IPS-11a (cell line): ENCODE data around the gene BLNK.

Experiments used
- H3K4me3 ChIP-seq: one replicate; pipeline ENCODE4 v1.5.1; 2013; ENCODE audit warnings: low read depth, low read length, control low read depth

Gene BLNK

DNA sequence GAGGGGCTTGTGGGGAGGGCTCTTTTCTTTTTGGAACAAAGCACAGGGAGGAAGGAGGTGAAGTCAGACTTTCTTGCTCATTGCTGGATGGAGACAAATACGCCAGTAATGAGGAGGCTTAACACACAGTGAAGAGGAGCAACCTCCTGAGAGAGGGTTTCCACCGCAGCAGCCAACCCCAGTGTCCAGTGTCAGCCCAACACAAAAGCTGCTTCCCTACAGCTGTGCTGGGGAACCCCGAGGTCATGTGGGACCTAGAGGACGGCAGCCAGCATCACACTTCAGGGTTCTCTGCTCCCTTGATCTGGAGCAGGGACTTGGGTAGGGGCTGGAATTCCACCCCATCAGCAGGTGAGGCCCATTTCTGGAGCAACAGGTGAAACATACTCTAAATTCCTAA, 7.7 kb downstream of the BLNK start:
- H3K4me3 ChIP-seq, result no peak overlapping the region

DNA sequence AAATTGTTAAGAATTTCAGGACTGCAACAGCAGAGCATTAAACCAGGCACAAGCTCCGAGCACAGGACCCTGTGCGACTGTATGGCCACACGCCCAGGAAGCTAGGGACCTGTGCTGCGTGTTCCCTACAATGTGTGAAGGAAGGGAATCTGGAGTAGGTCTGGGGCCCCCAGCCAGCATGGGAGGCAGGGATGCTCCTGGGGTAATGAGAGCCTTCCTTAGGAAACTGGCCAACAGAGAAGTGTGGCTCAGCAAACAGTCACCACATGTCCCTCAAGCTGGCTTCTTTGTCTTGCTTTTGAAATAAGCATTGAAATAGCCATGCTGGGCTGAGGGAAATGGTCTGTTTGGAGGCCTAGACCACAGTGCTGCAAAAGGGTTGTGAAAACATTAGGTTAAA, 8.2 kb downstream of the BLNK start:
- H3K4me3 ChIP-seq, result no peak overlapping the region

GRCh38 chr10:96261930-96262329, 9.4 kb downstream of the BLNK start:
- H3K4me3 ChIP-seq, result no peak overlapping the region

DNA sequence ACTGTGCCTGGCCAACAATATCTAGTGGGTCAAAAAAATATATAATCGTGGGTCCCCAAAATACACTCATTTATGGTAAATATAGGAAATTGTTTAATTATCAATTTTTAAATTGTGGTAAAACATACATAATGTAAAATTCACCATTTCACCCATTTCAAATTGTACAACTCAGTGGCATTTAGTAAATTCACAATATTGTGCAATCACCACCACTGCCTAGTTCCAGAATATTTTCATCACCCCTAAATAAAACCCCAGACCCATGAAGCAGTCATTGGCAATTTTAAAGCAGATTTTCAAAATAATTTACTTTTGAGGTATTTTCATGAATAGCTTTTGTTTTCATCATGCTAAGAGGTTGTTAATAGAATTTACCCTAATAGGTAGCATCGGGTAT, 10.2 kb downstream of the BLNK start:
- H3K4me3 ChIP-seq, result no peak overlapping the region

DNA sequence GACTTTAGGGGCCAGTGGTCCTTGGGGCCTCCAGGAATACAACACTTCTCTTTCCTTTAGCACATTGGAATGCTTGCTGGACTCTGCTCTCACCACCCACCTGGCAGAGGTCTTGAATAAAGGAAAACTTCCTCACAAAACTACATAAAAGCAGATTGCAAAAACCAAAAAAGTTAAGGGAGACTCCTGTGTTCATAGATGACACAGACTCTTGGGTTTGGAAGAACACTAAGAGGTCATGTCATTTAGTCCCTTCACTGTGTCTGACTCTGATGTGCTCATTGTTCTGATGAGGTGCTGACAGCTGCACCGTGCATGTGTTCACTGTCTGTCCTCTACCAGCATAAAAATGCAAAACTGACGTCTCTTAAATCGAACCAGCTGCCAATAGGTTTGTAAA, 11.4 kb downstream of the BLNK start:
- no peak overlapping the region for H3K4me3 ChIP-seq

DNA sequence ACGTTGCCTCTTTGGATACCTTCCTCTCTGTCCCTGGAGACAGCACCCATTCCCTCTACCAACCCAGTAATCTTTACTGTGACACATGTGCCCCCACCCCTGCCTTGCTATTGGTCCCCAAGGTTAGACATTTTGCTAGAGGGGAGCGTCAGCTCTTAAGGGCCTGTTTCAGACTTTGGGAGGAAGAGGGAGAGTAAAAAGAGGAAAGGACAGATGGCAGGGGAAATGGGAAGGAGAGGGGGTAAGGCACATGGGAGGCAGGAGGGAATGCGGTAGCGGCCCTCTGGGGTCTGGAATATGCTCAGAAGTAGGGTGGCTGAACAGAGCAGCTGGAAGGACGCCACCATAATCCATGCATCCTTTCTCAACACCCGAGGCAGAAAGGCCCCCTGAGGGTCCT, 12.2 kb downstream of the BLNK start:
- H3K4me3 ChIP-seq, result no peak overlapping the region

- H3K4me3 ChIP-seq, result no peak overlapping the region
Observed at GRCh38 chr10:96257944-96258343, 13.4 kb downstream of the BLNK start.

DNA sequence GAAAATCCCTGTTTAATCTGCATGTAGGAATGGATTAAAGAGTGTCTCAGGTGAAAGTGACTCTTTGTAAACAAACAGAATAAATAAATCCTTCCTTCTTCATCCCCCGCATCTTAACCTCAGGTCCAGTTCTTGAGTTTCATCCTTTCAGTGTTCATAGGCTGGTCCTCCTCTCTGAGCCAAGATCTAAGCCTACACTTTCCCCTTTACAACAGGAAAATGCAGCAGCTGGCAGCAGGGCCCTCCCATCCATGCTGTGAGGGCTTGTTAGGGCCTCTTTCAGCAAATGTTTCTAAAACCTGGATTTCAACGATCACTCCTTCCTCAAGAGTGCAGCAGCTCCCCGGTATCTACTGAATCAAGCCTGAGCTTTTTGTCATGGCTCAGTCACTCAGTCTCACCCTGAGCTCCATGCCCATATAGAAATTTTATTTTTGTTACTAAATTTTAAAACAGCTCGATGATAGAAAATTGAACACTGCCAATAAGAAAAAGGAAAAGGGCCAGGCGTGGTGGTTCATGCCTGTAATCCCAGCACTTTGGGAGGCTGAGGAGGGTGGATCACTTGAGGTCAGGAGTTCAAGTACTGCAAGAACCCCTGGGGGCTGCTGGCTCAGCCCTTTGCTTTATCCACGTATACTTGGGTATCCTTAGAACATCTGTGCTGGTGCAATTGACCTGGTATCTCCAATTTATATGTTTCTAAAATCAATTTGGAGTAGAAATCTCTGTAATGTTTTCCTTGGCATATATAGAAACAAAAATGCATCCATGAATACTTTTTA, 15.6 kb downstream of the BLNK start:
- H3K4me3 ChIP-seq, result no peak overlapping the region

DNA sequence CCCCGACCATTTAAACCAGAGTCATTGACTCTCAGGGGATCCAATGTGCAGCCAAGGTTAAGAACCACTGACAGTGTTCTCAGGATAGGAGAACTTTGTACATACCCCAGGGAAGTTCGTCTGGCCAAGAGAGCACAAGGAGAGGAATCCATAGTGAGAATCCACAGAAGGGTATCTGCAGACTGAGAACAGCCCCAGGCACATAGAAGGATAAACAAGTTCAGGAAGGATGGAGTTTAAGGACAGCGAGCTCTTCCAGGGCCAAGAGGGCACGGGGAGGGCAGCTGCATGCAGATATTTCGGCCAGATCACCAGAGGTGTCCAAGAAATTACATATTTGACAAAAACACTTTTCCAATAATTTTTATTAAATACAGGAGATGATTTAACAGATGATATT, 16.4 kb downstream of the BLNK start:
- no peak overlapping the region for H3K4me3 ChIP-seq

DNA sequence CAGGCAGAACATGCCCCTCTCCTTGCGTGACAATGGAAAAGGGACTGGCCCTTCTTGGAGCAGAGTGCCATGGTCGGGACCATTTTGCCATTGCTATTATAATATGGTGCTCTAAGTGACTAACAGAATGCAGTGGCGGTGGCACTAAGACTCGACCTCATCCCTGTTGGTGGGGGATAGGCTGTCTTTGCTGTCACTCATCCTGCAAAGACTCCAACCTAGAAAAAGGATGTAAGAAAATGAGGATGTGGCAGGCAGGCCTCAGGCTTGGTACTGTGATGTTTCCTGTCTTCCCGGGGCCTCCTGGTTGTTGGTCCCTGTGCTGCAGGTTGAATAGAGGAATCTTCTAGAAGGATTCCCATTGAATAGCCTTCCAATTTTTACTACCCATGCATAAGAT, 18.6 kb downstream of the BLNK start:
- H3K4me3 ChIP-seq, result no peak overlapping the region

- no peak overlapping the region for H3K4me3 ChIP-seq
Observed at GRCh38 chr10:96250349-96250748, 21.0 kb downstream of the BLNK start.

- no peak overlapping the region for H3K4me3 ChIP-seq
Observed at GRCh38 chr10:96249264-96249663, 22.1 kb downstream of the BLNK start.

DNA sequence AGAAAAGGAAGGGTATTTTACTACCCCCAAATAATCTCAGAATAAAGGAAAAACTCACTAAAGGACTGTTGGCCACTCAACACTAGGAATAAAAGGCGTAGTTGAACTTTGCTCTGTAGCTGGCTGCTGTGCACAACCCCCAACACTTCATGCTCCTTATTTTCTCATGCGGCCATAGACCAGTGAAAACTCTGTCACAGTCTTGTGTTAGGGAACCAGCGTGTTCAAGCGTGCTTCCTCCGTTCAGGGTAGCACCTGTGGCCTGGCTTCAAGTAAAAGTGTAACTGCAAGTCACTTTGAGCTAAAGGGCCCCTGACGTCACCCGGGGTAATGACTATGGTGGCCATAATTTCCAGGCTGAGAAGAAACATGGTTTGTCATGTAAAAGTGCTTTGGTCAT, 27.0 kb downstream of the BLNK start:
- no peak overlapping the region for H3K4me3 ChIP-seq

DNA sequence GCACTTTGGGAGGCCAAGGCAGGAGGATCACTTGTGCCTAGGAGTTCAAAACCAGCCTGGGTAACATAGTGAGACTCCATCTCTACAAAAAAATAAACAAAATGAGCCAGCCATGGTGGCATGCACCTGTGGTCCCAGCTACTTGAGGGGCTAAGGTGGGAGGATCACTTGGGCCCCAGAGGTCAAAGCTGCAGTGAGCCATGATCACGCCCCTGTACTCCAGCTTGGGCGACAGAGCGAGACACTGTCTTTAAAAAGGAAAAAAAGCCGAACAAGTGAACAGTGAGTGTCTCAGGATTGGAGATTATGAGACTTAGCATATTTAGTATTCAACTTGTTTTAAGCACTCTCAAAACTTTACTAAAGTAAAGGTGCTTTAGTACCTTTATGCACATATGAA, 28.1 kb downstream of the BLNK start:
- H3K4me3 ChIP-seq, result no peak overlapping the region

DNA sequence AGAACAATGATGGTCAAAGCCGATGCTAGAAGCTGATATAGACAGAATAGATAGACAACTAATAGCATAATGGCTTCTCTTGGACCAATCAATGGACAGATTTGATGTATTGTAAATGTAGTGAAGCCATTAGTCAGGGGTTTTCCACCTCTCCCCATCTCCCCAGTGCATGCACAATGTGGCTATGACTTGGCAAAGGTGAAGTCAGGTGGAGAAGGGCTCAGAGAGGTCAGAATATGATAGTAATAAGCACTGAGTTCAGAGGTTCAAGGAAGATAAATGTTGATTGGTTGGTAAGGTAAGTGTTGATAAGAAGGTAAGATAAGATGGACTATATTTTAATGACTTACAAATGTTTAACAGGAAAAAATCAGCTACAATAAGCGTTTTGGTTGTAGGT, 28.5 kb downstream of the BLNK start:
- no peak overlapping the region for H3K4me3 ChIP-seq

DNA sequence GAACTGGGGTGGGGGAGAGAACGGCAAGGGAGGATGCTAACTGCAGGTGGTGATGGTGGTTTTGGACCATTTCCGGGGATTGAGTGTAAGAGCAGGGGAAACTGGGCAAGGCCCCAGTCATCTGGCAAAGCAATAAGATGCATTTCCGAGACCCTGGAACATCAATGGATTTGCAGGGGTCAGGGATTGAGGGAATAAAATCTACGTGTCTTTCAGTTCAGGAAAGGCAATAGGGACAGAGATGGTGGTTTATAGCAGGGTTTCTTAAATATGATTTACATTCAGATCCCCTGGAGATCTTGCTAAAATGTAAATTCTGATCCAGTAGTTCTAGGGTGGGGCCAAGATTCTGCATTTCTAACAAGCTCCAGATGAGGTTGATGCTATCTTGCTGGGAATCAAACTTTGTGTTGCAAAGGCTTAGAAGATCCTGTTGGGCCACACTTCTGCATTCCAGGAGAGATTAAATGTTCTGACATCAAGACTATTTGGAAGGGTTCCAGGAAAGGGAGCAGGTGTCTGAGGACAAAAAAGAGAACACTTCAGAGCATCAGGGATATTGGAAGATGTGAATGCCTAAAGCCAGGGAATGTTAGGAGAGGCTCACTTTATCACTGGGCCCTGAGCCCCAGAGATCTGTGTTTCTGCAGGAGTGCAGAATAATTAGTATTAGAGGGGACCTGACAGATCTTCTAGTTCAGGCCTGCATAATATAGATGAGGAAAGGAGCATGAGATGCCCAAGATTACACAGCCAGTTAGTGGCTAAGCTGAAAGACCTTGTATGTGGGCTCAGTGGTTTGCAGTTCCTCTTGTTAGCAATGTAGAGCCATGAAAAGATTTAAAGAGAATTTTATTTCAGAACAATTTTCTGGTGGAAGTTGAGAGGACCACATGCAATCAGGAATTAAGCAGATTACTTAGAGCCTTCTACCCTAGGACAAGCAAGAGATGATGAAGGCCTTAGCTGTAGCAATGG, 32.4 kb downstream of the BLNK start:
- H3K4me3 ChIP-seq, result no peak overlapping the region

- no peak overlapping the region for H3K4me3 ChIP-seq
Observed at GRCh38 chr10:96236876-96237275, 34.5 kb downstream of the BLNK start.

DNA sequence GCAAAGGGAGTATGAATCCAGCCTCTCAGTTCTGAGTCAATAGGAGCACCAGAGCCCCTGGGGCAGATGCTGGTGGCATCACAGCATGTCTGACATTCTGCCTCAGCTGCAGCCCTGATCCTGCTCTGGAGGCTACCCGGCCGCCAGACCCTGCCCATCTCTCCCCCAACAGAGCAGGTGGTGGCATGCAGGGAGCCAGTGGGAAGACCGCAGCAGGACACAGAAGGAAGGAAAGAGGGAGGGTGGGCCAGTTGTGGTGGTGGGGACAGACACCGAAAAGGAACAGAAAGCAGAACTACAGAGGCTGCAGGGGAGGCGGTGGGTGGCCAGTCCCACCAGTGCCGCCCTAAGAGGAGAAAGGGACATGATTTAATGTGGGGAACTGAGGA, 35.3 kb downstream of the BLNK start:
- no peak overlapping the region for H3K4me3 ChIP-seq

DNA sequence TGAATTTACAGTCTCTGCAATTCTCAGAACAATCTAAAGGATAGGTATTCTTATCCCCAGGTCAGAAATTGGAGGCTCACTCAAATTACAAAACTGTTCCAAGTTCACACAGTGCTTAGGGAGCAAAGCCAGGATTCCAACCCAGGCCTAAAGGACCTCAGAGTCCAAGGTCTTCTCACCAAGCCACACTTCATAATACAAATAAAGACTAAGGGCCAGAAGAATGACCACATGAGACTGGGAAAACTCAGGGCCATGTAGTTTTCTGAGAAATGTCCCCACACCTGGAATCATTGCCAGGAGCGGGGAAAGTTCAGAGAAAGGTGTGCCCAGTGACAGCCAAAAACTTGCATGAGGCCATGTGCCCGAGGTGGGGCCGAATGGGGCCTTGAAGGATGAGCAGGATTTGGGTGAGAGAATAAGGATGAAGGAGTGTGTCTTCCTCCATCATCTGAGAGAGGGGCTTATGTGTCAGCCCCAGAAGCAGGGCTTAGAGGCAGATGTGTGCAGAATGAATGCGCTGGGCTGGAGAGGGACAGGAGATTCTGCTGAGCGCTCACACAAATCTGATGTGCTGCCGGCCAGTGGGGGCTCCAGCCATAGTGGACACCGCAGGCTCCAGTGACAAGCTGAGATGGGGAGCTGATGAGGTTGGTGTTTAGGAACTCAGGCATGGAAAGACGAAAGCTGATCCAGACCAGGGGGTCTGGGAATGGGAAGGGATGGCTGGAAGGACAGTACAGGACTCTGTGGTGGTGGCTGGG, 35.9 kb downstream of the BLNK start:
- no peak overlapping the region for H3K4me3 ChIP-seq

GRCh38 chr10:96233959-96234358, 37.4 kb downstream of the BLNK start:
- H3K4me3 ChIP-seq, result no peak overlapping the region

DNA sequence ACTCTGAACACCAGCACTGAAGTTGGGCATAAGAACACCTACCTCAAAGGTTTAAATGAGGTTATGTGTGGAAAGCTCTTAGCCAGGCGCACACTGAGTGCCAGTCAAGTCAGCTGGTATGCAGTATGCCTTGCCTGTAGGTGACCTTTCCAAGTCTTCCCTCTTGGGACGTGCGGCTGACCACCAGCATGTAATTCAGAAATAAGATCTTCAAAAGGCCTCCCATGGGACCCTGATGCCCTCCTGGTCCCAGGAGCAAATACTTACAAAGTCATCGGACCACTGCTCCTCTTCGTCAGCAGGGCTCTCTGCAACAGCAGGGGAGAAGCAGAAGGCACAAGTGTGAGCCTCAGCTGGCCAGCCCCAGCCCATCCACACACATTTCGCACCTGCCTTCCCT, 40.8 kb downstream of the BLNK start:
- no peak overlapping the region for H3K4me3 ChIP-seq
